NCI-H1092 (cell line): ENCODE data around the gene PLA1A.
"Not testable (repeated sequence)": the region's sequence is repeated elsewhere in the genome, so short reads cannot be mapped to it uniquely, and the experiment has no call there.

Experiments used
- DNase-seq: peaks from one replicate; lab custom pipeline; 2025; lab: John Stamatoyannopoulos, UW

Gene PLA1A

GRCh38 chr3:119579366-119580066 is 18.2 kb upstream of the PLA1A start, which contains the start of gene ADPRH:
TSS of gene ADPRH (plus strand) at chr3:119579492. CDS start at chr3:119582170, 2,678 bp downstream.
- DNase-seq: peak; percentile 27

GRCh38 chr3:119580067-119580760 is 17.5 kb upstream of the PLA1A start:
- DNase-seq: no peak

GRCh38 chr3:119582178-119582577 is 15.5 kb upstream of the PLA1A start:
- DNase-seq: no peak

GRCh38 chr3:119585208-119585607 is 12.5 kb upstream of the PLA1A start:
- no peak for DNase-seq

GRCh38 chr3:119585856-119586570 is 11.7 kb upstream of the PLA1A start:
- DNase-seq: no peak

- DNase-seq: no peak
Measured at GRCh38 chr3:119586733-119587172, 10.9 kb upstream of the PLA1A start.

- no peak for DNase-seq
Measured at GRCh38 chr3:119588112-119588511, 9.6 kb upstream of the PLA1A start.

GRCh38 chr3:119589102-119589773 is 8.4 kb upstream of the PLA1A start:
- no peak for DNase-seq

- DNase-seq: no peak
Measured at GRCh38 chr3:119590706-119591105, 7.0 kb upstream of the PLA1A start.

GRCh38 chr3:119592861-119593260 is 4.8 kb upstream of the PLA1A start:
- no peak for DNase-seq

GRCh38 chr3:119594066-119594465 is 3.6 kb upstream of the PLA1A start:
- DNase-seq: no peak

GRCh38 chr3:119594929-119595328 is 2.8 kb upstream of the PLA1A start:
- not testable (repeated sequence) for DNase-seq

GRCh38 chr3:119595639-119596334 is 1.9 kb upstream of the PLA1A start:
- DNase-seq: no peak

GRCh38 chr3:119596398-119596797 is 1.3 kb upstream of the PLA1A start:
- no peak for DNase-seq

- DNase-seq: no peak
Measured at GRCh38 chr3:119598410-119599098, 869 bp downstream of the PLA1A start.

- no peak for DNase-seq
Measured at GRCh38 chr3:119599558-119600174, 2.0 kb downstream of the PLA1A start.

- no peak for DNase-seq
Measured at GRCh38 chr3:119600732-119601131, 3.0 kb downstream of the PLA1A start.

- DNase-seq: no peak
Measured at GRCh38 chr3:119601154-119601553, 3.5 kb downstream of the PLA1A start.

GRCh38 chr3:119602676-119603075 is 5.0 kb downstream of the PLA1A start:
- no peak for DNase-seq

GRCh38 chr3:119604878-119605277 is 7.2 kb downstream of the PLA1A start:
- DNase-seq: no peak
